ENCODE measurements around the gene IRF4.

Gene IRF4

GRCh38 chr6:399785-400534 is 8.4 kb downstream of the IRF4 start:
- peak; percentile 42 for DNase-seq

DNA sequence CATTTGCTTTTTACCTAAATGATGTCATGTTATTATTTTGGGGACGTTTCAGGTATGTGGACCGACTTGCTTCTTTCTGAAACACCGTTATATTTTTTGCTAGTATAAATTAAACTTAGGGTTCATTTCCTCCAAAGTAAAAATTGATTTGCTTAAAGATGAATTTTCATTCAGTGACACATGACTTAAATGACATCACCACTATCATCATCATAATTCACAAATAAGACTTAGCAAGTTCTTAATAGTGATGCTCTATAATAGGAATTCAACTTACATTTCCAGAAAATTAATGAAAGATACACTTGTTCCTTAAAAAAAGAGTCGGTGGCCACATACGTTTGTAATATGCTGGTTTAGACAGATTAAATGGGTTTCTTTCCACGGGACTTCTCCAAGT is 9.3 kb downstream of the IRF4 start:
- DNase-seq = no peak

GRCh38 chr6:401239-401993 is 9.9 kb downstream of the IRF4 start:
- no peak for DNase-seq

- DNase-seq = no peak
Measured at GRCh38 chr6:401994-402640, 10.6 kb downstream of the IRF4 start.

DNA sequence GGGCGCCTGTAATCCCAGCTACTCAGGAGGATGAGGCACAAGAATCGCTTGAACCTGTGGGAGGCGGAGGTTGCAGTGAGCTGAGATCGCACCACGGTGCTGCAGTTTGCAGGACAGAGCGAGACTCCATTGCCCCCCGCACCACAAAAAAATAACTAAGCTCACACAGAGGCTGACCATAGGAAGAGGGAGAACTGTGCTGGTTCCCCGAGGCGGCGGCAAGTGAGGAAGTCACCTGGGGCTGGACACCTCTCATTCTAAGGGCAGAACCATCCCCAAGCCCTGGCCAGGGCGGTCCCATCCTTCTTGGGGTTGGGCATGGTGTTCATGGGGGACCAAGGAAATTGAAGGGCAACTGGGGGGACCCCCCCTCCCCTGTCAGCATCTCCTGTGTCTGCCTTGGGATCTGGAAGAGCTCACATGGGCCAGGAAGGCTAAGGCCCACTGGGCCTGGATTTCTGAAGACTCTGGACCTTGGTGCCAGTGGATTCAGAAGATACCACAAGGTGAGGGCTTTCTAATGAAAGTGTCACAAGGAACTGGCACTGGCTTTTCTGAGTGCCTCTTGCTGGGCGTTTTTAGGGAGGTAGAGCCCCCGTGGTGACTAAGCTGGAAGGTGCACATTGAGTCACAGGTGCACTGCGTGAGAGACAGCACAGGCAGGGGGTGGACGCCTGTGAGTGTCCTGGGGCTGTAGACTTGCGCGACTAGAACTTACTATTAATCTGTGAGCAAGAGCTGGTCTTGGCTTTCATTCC is 11.5 kb downstream of the IRF4 start:
- DNase-seq = peak; percentile 64

DNA sequence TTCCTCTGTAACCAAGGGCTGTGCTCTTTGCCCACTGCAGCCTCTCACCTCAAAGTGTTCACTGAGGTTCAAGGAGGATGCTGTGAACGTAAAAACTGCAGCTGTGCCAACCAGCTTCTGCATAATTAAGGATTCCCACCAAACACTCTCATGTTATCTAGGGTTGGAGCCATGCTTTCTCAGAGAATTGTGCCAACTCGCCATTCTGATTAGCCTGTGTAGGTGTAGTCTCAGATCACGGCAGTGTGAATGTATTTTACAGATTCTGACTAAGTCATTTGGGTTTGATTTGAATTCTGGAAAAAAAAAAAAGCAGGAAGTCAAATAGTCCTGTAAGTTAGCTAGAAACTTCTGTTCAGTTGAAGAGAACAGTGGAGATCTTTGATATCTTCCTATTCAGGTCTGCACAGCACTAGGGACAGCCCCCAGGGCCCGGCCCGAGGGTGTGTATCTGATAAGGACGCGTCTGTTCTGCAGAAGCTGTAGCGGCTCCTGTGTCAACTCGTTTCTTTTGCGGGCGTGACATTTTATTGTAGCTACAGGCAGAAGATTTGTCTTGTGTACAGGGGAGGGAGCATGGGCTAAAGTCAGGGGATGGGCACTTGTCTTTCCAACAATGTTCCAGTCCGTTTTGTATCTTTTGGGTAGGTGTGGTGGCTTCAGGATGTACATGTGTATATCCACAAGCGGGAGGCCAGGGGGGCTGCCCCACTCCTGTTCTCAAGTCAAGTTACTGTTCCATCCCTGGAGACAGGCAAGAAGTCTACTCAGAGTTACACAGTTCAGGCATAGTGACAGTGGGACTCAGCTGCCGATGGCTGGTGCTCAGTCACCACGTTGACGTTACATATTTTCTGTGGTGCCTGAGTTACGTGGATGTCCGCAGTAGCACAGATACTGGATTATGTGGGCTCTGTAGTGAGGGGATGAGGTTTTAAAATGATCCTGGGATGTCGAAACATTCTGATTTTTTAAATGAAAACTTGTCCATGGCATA is 12.4 kb downstream of the IRF4 start:
- peak; percentile 40 for DNase-seq

- DNase-seq = peak; percentile 36
Measured at GRCh38 chr6:404685-405423, 13.3 kb downstream of the IRF4 start.

- DNase-seq = no peak
Measured at GRCh38 chr6:408148-408547, 16.6 kb downstream of the IRF4 start.

DNA sequence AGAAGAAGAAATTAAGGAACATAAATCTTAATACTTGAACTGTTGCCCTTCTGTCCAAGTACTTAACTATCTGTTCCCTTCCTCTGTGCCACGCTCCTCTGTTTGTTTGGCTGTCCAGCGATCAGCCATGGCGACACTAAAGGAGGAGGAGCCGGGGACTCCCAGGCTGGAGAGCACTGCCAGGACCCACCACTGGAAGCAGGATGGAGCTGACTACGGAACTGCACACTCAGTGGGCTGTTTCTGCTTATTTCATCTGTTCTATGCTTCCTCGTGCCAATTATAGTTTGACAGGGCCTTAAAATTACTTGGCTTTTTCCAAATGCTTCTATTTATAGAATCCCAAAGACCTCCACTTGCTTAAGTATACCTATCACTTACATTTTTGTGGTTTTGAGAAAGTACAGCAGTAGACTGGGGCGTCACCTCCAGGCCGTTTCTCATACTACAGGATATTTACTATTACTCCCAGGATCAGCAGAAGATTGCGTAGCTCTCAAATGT is 17.1 kb downstream of the IRF4 start:
- DNase-seq = no peak

DNA sequence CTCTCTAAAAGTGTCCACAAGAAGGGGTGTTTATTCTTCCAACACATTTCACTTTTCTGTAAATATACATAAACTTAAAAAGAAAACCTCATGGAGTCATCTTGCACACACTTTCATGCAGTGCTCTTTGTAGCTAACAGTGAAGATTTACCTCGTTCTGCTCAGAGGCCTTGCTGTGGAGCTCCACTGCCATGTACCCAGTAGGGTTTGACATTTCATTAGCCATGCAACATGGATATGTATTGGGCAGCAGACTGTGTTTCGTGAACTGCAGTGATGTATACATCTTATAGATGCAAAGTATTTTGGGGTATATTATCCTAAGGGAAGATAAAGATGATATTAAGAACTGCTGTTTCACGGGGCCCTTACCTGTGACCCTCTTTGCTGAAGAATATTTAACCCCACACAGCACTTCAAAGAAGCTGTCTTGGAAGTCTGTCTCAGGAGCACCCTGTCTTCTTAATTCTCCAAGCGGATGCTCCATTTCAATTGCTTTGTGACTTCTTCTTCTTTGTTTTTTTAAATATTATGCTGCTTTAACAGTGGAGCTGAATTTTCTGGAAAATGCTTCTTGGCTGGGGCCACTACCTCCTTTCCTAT is 17.9 kb downstream of the IRF4 start:
- no peak for DNase-seq

GRCh38 chr6:410555-411395 is 19.2 kb downstream of the IRF4 start:
- DNase-seq = no peak

DNA sequence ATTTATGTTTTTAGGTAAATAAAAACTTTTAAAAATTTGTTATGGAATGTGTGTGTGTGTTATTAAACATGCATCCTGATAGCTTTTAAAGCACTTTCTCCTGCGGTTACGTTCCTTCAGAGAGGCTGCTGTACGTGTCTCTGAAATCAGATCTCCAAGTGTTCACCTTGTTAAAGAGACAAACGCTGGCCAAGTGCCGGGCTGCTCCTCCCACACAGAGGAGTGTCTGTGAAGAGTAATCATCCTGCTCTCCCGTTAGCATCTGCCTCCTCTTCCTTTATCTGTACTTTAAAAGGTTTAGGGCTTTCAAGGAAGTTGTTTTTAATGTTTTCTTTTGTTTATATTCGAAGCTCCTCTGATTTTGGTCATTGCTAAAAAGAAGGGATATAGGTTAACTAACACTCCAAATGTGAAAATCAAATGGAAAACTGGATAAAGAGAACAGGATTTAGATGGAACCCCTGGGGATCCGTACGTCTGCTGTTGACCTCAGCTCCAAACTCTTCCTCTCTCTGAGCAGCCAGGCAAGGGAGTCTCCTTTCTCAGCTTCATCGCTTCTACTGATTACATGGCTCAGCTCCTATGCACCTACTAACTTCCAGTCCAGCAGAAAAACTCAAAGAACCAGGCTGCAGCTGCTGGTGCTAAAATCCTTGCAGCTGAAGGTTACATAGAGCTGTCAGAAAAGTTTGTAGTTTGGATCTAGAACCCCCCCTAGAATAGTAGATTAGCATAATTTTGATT is 20.0 kb downstream of the IRF4 start:
- no peak for DNase-seq

- no peak for DNase-seq
Measured at GRCh38 chr6:412146-412886, 20.8 kb downstream of the IRF4 start.

DNA sequence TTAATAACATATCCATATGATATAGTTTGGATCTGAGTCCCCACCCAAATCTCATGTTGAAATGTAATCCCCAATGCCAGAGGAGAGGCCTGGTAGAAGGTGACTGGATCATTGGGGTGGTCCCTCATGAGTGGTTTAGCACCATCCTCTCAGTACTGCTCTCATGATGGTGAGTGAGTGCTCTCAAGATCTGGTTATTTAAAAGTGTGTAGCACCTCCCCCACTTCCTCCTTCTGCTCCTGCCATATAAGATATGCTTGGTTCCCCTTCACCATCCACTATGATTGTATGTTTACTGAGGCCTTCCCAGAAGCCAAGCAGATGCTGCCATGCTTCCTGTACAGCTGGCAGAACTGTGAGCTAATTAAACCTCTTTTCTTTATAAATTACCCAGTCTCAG is 22.9 kb downstream of the IRF4 start:
- DNase-seq = no peak

DNA sequence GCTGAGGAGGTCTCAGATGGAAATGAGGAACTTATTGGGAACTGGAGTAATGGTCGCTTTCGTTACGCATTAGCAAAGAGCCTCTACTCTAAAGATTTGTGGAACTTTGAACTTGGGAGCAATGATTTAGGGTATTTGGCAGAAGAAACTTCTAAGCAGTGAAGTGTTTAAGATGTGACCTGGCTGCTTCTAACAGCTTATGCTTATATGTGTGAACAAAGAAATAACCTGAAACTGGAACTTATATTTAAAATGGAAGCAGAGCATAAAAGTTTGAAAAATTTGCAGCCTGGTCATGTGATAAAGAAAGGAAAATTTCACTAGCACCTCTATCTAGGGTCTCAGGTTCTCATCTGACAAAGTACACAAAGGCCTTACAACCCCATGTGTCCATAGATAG is 23.5 kb downstream of the IRF4 start:
- DNase-seq = no peak

- DNase-seq = no peak
Measured at GRCh38 chr6:421211-421610, 29.7 kb downstream of the IRF4 start.

- DNase-seq = peak; percentile 45
Measured at GRCh38 chr6:422433-423054, 31.0 kb downstream of the IRF4 start.

All from CD4-positive, alpha-beta T cell treated with Interleukin-6 for 4 hours (primary cell).